ENCODE data around the gene MYL6B.
"Not testable (repeated sequence)": the region's sequence is repeated elsewhere in the genome, so short reads cannot be mapped to it uniquely, and the experiment has no call there.

Gene MYL6B

GRCh38 chr12:56152132-56152755, at the start of gene MYL6B:
MYL6B (plus strand) TSS chr12:56152587; CDS start chr12:56153919, 1,332 bp downstream.
- intact Hi-C loops (cut with DNase I), result loop anchor here (5.0 kb wide), 1 partner anchor 35 kb away; the partner anchor contains the start of genes RPL41 and ZC3H10
- peak; percentile 87 to 98 (median 94) for DNase-seq

- intact Hi-C loops (cut with DNase I), result loop anchor here (10.0 kb wide), 2 partner anchors 58 to 108 kb away; partner anchors contain the start of genes RPS26 and SUOX
- DNase-seq, result no peak
Observed at GRCh38 chr12:56102683-56103065, 49.7 kb upstream of the MYL6B start.

GRCh38 chr12:56103066-56103711, 49.2 kb upstream of the MYL6B start:
- no peak for DNase-seq
- intact Hi-C loops (cut with DNase I), result loop anchor here (10.0 kb wide), 2 partner anchors 58 to 108 kb away; partner anchors contain the start of genes RPS26 and SUOX

GRCh38 chr12:56103823-56104108, 48.6 kb upstream of the MYL6B start:
- DNase-seq, result no peak
- intact Hi-C loops (cut with DNase I), result loop anchor here (1.0 to 10.0 kb wide), 3 partner anchors 13 to 109 kb away; partner anchors contain the start of genes RPL41, RPS26 and SUOX

GRCh38 chr12:56104109-56104814, 48.1 kb upstream of the MYL6B start, which contains the start of gene PA2G4:
PA2G4 (plus strand) TSS chr12:56104559; CDS start chr12:56104738, 179 bp downstream.
- intact Hi-C loops (cut with DNase I), result loop anchor here (1.0 to 10.0 kb wide), 3 partner anchors 12 to 109 kb away; partner anchors contain the start of genes RPL41, RPS26 and SUOX
- peak; percentile 93 to 99 (median 98) for DNase-seq

GRCh38 chr12:56104815-56105608, 47.4 kb upstream of the MYL6B start:
- intact Hi-C loops (cut with DNase I), result loop anchor here (1.0 to 10.0 kb wide), 3 partner anchors 11 to 110 kb away; partner anchors contain the start of genes RPL41, RPS26 and SUOX
- peak in 4 of 42 donors; percentile 22 to 50 (median 40) for DNase-seq

- intact Hi-C loops (cut with DNase I), result loop anchor here (10.0 kb wide), 2 partner anchors 61 to 111 kb away; partner anchors contain the start of genes RPS26 and SUOX
- no peak for DNase-seq
Observed at GRCh38 chr12:56105609-56105902, 46.8 kb upstream of the MYL6B start.

GRCh38 chr12:56107242-56107641, 45.1 kb upstream of the MYL6B start:
- intact Hi-C loops (cut with DNase I), result loop anchor here (10.0 kb wide), 2 partner anchors 62 to 112 kb away; partner anchors contain the start of genes RPS26 and SUOX
- DNase-seq, result no peak

GRCh38 chr12:56110571-56110970, 41.8 kb upstream of the MYL6B start:
- intact Hi-C loops (cut with DNase I), result no loop called here
- no peak for DNase-seq

- DNase-seq, result no peak
- intact Hi-C loops (cut with DNase I), result no loop called here
Observed at GRCh38 chr12:56114084-56114483, 38.3 kb upstream of the MYL6B start.

GRCh38 chr12:56115329-56115728, 37.1 kb upstream of the MYL6B start:
- intact Hi-C loops (cut with DNase I), result loop anchor here (5.0 kb wide), 1 partner anchor 37 kb away; the partner anchor contains the start of gene MYL6B
- DNase-seq, result peak in 5 of 42 donors; percentile 6 to 30 (median 18)

- intact Hi-C loops (cut with DNase I), result loop anchor here (1.0 to 5.0 kb wide), 2 partner anchors 12 to 36 kb away; partner anchors contain the start of genes MYL6B and PA2G4
- peak; percentile 91 to 99 (median 96) for DNase-seq
Observed at GRCh38 chr12:56116267-56117081, 35.9 kb upstream of the MYL6B start, which contains the start of gene RPL41. RPL41 (plus strand) TSS chr12:56116633.

GRCh38 chr12:56117082-56117706, 35.2 kb upstream of the MYL6B start:
- intact Hi-C loops (cut with DNase I), result loop anchor here (5.0 kb wide), 1 partner anchor 35 kb away; the partner anchor contains the start of gene MYL6B
- DNase-seq, result not testable (repeated sequence)

- intact Hi-C loops (cut with DNase I), result loop anchor here (5.0 kb wide), 1 partner anchor 34 kb away; the partner anchor contains the start of gene MYL6B
- peak; percentile 92 to 99 (median 97) for DNase-seq
Observed at GRCh38 chr12:56117778-56118687, 34.4 kb upstream of the MYL6B start, which contains the start of gene ZC3H10. ZC3H10 (plus strand) TSS chr12:56118266; CDS start chr12:56120563, 2,297 bp downstream.

- DNase-seq, result no peak
- intact Hi-C loops (cut with DNase I), result loop anchor here (5.0 kb wide), 1 partner anchor 33 kb away; the partner anchor contains the start of gene MYL6B
Observed at GRCh38 chr12:56118688-56119357, 33.6 kb upstream of the MYL6B start.

Data from head of caudate nucleus (tissue), 42 donors.